Hematopoietic multipotent progenitor cell treated with erythropoietin and hydrocortisone succinate and interleukin-3 and kit ligand, for 8 days (in vitro differentiated cells): ENCODE data around the gene CDH13.

ENCODE experiments used
- DNase-seq: peaks from one replicate; pipeline ENCODE4 v3.0.0-alpha.2; 2015

CDH13 gene

DNA sequence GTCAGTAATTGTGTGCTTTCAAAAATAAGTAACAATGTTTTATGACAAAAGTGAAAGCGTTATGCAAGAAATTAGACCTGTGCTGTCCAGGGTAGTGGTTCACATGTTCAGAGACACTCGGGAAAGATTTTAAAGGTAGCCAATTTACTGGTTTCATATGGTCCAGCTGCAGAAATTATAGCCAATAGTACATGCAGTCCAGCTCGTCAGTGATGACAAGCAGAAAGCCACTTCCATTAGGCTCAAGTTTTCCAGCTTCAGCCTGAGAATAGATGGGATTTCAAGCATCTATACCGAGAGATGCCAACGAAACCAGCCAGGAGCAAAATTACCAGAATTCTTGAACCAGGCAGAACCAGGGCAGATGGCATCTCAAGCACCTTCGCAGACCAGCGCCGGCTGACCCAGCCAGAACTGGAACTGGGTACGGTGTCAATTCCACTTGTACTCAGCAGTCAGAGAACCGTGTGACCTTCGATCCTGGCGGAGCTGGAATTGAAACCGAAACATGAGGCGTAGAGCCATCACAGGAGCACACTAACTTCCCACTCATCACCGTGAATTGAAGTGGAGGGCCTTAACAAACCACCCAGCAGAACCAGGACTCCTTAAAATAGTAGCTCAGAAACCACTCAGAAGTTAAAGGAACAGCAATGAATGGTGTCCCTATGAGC lies 973.2 kb downstream of the CDH13 start:
- no peak for DNase-seq

DNA sequence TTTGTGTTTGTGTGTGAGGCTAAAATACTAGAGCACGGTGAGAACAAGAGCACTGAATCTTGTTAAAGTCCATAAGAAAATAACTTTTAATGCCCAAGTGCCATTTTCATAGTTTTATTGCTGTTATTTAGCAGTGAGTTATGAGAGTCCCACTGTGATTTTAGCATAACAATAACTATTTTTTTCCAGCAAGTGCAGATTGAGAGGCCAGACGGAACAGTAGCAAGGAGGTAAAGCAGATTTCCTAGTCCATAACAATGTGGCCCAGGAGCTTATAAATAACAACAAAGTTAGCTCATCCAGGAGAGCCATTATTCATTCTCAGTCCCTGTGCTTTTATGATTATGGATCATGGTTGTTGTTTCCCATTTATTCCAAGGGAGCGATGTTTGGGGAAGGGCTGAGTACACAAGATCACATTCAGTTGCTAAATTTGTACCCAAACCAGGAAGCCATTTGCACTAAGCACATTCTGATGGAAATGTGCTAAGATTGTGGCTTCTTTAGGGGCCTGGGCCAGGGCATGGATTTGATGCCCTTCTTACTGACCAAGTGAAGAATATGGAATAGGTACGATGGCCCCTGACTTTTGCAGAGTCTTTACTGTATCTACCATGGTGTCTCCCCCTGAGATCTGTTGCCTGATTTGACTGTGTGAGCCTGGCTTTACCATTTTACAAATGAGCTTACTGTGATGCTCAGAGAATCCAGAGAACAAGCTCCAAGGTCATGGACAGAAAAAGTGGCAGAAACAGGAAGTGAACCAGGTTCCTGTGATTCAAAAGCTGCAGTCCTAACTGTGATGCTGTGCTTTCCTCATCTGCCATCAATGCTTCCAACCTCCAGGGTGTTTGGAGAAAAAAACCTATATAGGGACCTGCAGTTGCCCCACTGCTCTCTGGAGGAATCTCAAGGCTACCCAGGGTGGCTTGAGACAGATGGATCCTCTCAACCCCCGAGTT lies 976.3 kb downstream of the CDH13 start:
- DNase-seq: no peak

DNA sequence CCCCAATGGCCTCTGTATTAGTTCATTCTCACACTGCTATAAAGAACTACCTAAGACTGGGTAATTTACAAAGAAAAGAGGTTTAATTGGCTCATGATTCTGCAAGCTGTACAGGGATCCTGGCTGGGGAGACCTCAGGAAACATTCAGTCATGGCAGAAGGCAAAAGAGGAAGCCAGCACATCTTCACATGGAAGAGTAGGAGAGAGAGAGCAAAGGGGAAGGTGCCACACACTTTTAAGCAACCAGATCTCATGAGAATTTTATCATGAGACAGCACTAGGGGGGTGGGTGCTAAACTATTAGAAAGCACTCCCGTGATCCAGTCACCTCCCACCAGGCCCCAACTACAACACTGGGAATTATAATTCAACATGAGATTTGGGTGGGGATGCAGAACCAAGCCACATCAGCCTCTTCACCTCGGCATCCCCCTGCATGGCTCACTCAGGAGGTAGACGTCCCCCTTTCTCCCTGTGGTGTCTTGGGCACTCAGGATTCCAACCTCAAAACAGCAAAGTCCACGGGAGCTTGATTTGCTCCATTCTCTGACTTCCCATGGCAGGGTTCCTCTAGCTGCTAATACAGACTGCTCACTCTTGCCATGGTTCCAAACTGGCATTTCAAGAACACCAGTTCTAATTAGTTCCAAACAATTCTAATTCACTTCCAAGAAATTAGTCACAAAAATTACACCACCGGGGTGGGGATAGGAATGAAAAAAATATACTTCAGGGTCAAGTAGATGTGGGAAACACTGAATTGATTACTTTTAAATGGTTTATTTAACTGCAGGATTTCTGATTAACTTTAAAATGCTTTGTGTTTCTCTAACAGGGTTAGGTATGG lies 977.2 kb downstream of the CDH13 start:
- no peak for DNase-seq

DNA sequence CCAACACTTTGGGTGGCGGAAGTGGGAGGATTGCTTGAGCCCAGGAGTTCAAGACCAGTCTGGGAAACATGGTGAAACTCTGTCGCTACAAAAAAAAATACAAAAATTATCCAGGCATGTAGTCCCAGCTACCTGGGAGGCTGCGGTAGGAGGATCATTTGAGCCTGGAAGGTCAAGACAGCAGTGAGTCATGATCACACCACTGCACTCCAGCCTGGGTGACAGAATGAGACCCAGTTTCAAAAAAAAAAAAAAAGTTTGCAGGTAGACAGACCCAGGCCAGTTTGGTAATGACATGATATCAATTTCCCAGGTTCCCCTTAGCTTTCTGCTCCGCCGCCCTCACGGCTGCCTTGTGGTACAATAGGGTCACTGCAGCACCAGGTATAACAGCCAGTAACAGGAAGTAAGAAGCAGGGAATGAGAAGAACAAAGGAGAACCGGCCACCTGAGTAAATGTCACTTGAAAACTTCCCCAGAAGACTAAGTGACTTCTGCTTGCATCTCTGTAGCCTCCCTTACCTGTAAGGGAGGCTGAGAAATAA lies 979.8 kb downstream of the CDH13 start:
- DNase-seq: no peak

DNA sequence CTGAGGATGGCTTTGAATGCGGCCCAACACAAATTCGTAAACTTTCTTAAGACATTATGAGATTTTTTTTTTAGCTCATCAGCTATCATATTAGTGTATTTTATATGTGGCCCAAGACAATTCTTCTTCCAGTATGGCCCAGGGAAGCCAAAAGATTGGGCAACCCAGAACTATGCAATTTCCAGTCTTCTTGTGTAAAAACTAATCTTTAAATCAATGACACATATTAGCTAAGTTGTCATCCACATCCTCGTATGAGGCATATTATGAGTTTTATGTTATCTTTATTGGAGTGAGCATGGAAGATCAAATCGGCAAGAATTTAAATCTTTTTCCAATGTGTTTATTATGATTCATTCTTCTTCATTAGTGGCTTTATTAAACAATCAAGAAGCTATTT lies 982.4 kb downstream of the CDH13 start:
- no peak for DNase-seq

DNA sequence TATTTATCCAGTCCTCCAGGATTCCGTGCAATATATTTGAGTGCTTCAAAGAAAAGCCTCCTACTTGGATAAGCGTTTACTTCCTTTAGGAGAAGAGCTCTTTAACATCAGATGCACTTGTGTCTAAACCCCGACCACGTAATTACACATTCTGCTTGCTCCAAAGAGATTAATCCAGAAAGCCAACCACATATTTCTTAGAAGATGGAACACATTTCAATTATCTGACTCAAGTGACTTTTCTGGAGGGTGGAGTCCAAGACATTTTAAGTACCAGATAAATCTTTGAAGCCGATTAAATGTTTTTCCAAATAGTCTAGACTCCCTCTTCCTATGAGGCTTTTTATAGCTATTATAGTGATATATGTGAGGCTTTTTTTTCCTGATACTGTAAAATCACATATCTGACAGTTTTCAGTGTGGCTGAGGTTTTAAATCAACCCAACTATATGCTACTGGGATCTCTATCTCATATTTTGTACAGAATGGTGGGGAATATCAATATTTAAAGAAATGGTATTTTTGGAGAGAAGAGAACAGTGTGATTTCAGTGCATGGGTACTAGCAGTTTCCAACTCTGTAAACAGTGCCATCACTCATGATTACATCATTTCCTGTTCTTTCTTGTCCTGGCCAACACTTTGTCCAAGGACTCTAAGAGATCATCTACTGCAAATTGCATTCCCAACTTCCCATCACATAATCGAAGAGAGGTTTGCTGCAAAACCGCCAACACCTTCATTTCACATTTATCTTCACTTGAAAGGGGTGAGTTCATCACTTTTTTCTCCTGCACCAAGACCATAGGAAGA lies 988.6 kb downstream of the CDH13 start:
- DNase-seq: no peak

DNA sequence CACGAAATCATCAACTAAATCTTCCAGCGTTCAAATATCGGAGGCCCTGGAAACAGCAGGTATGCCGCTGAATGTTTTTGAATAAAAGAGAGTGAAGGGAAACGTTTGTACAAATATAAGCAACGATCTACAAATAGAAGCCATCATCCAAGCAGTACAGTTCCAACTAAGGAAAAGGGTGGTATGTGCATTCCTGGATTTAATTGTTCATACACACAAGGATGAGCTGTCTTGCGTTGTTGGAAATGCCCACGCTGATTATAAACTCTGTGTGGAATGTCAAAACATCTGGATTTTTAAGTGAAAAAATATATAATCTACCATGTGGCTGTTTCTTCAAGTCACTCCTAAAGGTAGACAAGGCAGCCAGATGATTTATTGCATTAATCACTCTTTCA lies 989.2 kb downstream of the CDH13 start:
- DNase-seq: no peak

DNA sequence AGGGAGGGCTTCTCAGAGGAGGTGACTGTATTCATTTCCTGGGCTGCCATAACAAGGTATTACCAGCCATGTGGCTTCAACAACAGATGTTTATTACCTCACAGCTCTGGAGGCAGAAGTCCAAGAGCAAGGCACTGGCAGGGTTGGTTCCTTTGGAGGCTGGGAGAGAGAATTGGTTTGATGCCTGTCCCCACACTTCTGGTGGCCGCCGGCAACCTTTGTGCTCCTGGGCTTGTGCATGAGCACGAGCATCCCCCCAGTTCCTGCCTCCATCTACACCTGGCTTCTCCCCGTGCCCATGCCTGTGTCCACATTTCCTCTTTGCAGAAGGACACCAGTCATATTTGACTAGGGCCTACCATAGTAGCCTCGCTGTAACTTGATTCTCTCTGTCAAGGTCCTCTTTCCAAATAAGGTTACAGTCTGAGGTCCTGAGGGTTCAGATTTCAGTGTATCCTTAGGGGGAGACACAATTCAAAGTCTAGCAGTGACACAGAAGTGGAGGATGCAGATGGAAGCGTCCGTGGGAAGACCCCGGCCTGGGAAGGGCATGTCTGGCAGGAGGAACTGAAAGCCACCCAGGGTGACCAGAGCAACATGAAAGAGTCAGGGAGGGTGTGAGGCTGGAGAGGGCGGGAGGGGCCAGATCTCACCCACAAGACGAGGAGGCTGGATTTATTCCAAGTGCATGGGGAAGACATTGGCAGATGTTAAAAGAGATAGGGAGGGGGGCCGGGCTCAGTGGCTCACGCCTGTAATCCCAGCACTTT lies 992.8 kb downstream of the CDH13 start:
- peak; percentile 16 for DNase-seq

DNA sequence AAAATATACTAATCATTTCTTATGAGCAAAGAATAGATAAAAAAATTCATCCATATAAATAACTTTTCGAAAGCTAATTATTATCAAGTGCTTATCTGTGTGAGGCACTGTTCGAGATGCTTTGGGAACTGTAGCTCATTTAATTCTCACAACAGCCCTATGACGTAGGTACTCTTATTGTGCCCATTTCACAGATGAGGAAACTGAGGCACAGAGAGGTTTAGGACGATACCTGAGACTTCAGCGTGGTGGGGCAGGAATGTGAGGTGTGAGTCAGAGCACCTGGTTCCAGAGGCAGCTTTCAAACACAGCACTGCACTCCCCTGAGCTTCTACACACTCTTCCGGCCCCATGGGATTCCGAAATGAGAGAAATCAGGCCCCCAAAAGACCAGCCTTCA lies 995.2 kb downstream of the CDH13 start:
- DNase-seq: no peak

DNA sequence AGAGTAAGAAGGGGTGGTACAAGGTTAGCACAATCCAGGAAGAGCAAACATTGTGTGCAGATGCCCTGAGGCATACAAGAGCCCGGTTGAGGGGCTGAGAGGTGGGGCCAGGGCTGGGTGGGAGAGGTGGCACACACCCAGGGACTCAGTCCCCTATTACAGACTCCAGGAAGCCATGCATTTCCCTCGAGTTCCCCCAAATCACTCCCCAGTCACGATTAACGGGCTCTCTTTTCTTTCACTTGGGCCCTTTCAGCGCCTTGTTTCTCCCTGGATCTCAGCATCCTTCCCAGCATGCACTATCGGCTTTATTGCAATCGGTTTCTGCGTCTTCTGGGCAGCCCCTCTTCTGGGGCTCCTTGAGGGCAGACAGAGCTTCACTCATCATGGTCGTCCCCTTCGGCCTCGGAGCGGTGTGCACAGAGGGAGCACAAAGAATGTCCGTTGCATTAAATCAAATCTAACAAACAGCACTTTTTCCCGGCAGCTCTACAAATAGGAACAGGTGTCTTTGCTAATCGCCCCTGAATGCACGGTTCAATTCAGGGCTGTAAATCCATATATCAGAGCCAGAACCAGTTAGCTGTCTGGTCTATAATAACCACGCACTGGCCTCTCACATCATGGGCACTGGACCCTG lies 996.4 kb downstream of the CDH13 start:
- no peak for DNase-seq

DNA sequence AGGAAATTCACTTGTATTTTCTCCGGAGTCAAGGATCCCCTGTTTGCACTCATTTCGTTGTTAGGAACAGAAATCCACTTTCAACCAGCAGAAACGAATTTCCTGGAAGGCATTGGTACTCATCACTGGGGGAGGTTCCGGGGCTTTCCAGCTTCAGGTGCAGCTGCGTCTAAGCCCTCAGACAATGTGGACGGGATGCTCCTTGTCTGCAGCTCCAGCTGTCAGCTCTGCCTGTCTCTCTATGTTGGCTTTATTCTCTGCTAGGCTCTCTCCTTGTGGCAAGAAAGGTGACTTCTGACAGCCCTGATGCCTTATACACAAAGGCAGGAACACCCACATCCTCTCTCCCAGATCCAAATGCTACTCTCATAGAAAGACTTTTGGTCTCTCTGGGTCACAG lies 997.1 kb downstream of the CDH13 start:
- DNase-seq: no peak

DNA sequence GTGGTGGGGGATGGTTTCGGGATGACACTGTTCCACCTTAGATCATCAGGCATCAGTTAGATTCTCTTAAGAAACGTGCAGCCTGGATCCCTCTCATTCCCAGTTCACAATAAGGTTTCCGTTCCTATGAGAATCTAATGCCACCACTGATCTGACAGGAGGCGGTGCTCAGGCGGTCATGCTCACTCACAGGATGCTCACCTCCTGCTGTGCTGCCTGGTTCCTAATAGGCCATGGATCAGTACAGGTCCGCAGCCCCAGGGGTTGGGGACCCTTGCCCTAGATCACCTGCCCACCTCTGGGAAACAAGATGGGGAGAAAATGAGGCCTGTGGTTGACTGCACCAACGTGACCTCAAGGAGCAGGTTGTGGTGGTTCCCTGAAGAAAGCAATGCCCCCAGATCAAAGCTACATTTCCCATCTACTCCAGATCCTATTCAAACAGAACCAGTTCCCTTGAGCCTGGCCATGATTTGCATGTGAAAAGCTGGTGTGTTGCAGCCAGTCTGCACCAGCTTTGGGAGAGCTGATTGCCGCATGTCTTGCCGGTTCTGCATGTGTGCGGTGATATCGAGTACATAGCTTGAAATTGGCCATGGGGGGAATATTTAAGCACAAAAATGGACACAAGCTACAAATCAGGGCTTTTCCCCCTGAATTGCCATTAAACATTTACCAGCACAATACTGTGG lies 997.8 kb downstream of the CDH13 start:
- DNase-seq: no peak

DNA sequence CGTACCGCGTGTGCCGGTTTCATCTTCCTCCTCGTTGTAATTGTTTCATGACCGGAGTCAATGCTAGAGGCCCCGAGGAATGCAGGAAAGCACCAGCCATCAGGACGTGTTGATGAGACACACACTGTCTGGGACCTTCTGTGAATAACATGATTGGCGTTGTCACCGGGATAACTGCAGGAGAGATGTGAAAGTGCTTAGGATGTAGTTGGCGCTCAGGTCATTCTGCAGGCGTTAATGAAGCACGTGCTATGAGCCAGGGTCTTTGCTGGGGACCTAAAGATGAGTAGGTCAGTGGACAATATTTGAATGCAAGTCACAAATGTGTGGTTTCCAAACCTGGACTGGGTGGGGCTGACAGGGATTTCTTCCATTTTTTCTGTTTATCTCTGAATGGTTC lies 999.4 kb downstream of the CDH13 start:
- DNase-seq: no peak

DNA sequence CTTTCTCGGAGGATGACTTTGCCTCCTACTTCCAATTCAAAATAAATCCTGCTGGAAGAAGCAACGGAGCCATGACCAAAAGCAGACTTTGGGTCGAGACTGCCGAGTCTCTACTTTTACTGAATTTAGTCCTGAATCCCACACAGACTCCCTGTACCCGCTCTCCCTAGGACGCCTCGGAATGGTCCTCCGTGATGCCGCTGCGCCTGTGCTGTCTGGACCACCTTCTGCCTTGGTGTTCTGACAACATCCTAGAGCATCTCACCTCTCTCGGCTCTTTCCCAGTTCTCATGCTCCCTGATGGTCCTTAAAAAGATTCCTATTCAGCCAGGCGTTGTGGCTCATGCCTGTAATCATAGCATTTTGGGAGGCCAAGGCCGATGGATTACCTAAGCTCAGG lies 999.9 kb downstream of the CDH13 start:
- DNase-seq: no peak

DNA sequence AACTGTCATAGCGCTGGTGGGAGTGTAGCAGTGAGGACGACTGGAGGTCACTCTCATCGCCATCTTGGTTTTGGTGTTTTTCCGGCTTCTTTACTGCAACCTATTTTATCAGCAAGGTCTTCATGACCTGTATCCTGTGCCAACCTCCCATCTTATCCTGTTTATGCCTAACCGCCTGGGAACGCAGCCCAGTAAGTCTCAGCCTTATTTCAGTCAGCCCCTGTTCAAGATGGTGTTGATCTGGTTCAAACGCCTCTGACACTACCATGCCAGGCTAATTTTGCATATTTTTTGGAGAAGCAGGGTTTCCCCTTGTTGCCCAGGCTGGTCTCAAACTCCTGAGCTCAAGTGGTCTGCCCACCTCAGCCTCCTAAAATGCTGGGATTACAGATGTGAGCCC lies 1001.2 kb downstream of the CDH13 start:
- DNase-seq: no peak

DNA sequence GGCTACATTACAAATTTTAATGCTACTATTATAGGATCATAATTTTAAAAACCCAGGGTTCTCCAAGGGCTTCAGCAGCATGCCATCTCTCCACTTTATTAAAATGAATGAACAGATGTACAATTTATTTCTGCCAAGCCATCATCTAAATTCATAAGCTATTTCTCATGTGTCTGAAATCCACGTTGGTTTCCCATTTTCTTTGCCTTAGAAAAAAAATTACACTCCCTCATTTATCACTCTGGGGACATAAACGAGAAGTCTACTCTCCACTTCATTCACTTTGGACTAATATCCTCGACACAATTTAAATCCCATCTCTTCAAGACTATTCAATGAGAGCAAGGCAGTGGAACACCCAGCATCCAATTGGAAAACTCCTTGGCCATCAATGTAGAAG lies 1002.7 kb downstream of the CDH13 start:
- no peak for DNase-seq

DNA sequence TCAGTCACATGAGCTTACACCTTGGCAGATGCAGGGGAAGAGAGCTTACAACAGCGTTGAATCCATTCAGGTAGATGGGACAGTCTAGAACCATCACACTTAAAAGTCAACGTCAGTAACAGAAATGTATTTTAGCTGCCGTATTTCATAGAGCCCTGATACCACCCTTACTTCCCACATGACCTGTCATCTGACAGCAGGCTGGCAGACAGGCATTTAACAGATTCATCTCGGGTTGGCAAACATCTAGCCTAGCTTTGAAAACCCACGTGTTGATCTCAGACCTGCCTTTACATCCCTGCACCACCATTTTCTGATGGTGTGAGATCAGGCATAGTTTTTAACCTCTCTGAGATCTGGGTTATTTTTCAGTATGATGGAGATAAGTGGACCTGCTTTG lies 1003.1 kb downstream of the CDH13 start:
- DNase-seq: no peak

DNA sequence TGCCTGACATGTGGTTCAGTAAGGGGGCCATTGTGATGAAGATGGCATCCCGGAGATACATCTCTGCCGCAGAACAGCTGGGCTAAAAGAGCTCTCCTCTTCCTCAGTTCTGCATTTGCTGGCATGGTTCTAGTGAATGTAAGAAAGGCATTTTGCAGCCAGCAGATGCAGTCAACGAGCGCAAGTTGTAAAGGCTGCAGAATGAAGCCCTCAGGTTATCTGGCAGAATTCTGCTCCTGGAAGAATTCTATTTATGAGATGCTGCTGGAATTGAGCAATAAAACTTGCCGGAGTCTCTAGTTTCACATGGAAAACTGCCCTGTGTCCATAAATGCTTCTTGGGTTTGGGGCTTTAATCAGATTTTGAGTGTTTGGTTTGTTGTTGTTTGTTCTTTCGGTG lies 1004.2 kb downstream of the CDH13 start:
- no peak for DNase-seq

DNA sequence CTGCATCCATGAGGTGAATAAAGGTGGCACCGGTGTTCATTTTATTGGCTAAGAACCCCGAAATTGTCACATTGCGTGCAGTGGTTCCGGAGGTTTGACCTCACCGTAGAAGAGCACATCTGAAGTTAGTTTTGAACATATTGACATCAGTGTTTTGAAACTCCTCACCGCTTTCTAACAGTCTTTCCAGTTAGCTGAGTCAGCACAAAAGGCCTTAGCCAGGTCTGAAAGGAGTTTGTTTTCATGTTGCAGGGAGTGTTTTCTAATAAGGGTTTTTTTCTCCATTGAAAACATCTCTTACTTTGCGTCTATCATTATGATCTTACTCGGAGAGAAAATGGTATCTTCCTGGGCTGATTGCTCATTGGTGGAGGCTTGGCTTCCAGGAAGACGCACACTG lies 1006.5 kb downstream of the CDH13 start:
- no peak for DNase-seq

DNA sequence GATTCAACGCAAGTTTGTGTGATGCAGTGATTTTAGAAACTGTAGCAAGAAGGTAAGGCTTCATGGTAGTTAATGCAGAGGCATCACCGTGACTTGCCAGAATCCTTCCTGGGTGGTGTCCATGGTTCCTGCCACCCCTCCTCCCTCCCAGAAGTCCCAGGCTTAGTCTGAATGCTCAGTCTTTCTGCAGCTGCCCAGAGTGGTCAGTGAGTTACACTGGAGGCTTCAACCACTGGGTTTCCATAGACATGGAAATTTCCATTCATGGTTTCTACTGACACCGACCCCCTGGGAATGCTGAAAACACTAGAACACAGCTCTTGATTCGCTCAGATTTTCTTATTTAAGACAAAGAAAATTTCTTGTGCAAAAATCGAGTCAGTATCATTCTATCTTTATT lies 1021.6 kb downstream of the CDH13 start:
- no peak for DNase-seq
